Stimulated activated CD8-positive, alpha-beta memory T cell treated with anti-CD3 and anti-CD28 coated beads, Interleukin-15, amount 100 ng/mL, for 1 hour (primary cell): Measurements from ENCODE around the gene NACC2.

Experiments used
- DNase-seq: peaks from one replicate; pipeline ENCODE4 v3.0.0-alpha.2; 2020; ENCODE audit warnings: low read depth

NACC2 gene, protein sequence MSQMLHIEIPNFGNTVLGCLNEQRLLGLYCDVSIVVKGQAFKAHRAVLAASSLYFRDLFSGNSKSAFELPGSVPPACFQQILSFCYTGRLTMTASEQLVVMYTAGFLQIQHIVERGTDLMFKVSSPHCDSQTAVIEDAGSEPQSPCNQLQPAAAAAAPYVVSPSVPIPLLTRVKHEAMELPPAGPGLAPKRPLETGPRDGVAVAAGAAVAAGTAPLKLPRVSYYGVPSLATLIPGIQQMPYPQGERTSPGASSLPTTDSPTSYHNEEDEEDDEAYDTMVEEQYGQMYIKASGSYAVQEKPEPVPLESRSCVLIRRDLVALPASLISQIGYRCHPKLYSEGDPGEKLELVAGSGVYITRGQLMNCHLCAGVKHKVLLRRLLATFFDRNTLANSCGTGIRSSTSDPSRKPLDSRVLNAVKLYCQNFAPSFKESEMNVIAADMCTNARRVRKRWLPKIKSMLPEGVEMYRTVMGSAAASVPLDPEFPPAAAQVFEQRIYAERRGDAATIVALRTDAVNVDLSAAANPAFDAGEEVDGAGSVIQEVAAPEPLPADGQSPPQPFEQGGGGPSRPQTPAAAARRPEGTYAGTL

GRCh38 chr9:136095070-136096058 is at the start of gene NACC2:
NACC2 (minus strand) TSS chr9:136095289; CDS start chr9:136050521, 44,768 bp downstream.
- DNase-seq: no peak

DNA sequence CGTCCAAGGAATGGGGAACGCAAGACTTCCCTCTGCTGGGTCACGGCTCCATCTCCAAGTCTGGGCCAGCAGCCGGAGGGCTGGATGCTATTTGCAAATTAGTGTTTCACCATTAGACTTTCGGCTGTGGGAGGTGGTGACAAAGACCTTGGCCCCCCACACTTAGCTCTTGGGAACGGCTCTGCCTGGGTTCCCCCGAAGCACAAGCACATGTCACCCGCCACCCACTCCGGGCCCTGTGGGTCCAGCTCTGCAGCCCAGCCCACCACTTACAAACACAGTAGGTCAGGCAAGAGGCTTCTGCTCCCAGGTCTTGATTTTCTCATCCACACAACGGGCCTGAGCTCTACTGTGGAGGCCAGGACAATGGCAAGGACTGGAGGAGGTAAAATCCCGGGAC is 49.4 kb upstream of the NACC2 start:
- no peak for DNase-seq

DNA sequence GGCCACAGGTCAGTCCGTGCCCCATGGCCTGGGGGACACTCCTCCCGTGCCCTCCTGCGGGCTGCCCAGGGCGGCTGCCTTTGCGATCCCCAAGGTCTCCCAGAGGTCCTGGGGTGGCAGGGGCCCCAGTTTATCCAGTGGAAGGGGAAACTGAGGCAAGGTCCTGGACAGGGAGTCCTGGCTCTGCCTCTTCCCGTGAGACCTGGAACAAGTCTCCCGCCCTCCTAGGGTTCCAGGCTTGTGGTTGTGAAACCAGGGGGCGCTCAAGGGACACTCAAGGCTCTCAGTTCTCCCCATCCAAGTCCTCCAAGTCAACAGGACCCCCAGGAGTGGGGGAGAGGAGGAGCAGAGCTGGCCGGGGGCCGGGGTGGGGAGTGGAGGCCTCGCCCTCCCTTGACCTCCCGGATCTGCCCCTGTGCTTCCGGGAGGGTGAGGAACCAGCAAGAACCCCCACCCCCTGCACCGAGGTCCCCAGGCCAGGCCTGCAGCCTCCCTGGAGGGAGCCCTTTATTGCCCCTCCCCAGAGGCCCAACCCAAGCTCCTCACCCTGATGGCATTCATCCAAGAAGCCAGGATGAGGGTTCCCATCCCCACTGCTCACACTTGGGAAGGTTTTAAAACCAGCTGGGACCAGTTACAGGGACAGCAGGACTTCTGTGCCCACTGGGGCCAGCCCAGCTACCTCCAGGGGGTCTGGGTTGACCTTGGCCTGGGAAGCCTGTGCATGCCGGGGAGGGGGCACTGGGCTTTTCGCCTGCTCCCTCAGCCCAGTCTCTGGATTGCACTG is 48.3 kb upstream of the NACC2 start:
- DNase-seq: no peak

DNA sequence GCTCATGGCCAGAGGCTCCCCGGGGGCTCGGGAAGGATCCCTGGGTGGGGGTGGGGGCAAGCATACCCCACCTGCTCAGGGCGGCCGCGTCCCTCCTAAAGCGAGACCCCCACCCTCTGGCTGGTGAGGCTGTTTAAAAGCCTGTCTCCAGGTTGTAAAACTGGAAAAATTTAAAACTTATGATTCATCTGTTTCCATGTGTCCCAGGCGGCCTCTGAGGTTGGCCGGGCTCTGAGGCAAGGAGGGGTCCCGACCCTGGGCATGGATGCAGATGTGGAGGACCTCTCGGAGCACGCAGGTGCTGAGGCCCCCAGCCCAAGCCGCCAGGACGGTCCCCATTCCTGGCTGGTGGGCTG is 47.7 kb upstream of the NACC2 start:
- DNase-seq: no peak

DNA sequence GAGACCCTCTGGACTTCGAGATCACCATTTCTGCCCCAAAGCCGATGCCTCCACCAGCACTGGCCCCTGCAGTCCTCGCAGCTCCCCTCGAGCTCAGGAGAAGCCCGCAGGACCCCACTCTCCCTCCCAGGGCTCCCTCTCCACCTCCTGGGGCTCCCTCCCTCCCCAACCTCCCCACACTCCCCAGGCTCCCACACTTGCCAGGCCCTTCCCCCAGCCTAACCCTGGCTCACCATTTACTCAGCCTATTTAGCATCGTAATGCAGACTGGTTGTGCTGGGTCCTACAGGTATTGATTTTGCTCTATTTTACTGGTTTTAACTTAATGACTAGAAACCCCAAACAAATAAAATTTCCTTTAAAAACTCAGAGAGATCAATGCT is 47.3 kb upstream of the NACC2 start:
- no peak for DNase-seq

GRCh38 chr9:136141682-136142413 is 46.8 kb upstream of the NACC2 start:
- no peak for DNase-seq

DNA sequence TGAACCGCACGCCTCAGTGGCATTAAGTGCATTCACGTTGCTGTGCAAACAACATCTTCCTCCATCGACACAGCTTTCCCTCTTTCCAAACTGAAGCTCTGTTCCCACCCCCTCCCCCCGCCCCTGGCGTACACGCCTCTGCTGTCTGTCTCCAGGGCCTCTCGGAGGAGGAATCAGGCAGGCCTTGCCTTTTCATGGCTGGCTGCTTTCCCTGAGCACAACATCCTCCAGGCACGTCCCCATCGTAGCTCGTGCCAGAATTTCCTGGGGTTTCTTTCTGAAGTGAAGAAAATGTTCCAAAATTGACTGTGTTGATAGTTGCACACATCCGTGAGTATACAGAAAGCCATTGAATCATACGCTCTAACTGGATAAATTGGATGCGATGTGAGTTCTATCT is 45.9 kb upstream of the NACC2 start:
- no peak for DNase-seq

- no peak for DNase-seq
Measured at GRCh38 chr9:136140046-136140445, 45.0 kb upstream of the NACC2 start.

DNA sequence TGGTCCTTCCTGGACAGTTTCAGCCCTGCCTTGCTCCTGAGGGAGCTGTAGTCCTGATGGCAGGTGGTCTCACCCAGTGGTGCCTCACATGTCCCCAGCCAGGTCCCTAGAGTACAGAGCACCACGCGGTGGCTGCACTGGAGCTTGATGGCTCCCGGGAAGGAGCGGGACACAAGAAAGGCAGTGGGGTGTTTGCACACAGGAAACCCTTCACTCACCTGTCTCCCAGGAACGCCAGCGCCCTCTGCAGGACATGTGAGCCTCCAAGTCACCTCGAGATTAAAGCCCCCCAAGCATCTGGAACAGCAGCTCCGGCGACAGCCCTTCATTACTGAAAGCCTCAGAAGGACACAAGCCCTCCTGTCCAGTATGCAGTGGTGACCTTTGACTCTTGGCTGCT is 43.5 kb upstream of the NACC2 start:
- DNase-seq: no peak

DNA sequence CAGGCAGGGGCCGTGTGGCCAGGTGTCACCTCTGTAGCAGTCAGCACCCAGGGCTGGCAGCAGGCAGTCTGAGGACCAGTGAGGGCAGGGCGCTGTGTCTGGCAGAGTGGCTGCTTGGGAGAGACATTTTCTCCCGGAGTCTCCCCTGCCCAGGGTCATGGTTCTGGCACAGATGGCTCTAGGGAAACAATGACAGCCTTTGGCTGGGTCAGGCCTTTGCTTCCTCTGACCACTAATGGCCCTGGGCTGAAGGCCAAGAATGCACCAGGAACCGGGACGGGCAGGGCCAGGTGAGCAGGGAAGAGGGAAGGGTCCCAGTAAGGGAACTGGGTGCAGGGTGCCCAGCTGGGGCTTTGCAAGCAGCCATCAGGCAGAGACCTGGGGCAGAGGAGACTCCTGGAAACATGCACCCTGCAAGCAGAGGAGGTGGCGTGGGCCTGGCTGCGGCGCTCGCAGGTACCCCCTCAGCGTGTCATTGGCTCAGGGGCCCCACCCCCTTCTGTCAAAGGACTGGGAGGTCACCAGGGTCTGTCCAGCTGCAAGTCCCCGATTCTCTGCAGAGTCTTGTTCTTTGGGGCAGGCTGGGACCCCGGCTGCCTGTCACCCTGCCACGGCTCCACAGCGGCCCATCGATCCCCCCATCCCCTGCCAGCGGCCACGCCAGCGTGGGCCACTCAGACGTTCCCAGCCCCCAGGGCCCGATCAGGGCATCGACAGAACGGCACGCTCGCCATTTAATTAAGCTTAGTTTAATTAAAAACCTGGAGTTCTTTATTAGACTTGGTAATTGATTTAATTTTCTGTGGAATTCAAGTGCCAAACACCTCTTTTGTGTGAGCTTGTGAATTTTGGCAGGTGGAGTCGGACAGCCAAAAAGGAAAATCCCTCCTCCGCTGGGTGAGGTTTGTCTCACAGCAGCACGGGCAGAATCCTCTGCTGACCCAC is 42.5 kb upstream of the NACC2 start:
- DNase-seq: no peak

GRCh38 chr9:136136127-136136925 is 41.2 kb upstream of the NACC2 start:
- no peak for DNase-seq

DNA sequence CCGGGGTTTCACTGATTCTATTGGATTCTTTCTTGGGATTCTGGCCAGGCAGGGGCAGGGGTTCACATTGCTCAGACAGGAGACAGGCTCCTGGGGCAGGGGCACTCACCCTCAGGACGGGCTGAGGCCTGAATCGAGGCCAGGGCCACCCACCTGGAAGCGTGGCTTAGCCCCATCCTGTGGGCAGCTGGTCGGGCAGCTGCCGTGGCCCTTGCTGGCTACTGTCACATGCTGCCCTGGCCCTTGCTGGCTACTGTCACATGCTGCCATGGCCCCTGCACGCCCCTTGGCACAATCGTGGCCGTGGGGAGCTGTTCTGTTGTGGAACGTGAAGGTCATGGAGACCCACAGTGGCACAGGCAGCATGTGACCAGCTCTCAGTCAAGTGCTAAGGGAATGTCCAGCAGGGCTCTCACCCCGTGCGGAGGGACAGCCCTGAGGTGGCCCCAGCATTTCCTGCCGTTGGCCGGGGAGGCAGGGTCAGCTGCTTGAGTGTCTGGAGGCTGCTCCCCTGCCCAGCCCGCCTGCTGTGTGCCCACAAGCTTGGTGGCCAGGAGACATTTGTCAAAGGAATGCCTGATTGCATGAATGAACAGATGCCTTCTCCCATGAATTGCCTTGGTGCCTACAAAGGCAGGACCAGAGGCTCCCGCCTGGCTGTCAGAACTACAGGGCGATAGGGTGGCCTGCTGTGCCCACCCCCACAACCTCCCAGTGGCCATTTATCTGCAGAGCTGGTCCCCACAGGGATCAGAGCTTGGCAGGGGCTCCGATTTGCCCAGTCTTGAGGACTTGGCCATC is 40.4 kb upstream of the NACC2 start:
- no peak for DNase-seq

DNA sequence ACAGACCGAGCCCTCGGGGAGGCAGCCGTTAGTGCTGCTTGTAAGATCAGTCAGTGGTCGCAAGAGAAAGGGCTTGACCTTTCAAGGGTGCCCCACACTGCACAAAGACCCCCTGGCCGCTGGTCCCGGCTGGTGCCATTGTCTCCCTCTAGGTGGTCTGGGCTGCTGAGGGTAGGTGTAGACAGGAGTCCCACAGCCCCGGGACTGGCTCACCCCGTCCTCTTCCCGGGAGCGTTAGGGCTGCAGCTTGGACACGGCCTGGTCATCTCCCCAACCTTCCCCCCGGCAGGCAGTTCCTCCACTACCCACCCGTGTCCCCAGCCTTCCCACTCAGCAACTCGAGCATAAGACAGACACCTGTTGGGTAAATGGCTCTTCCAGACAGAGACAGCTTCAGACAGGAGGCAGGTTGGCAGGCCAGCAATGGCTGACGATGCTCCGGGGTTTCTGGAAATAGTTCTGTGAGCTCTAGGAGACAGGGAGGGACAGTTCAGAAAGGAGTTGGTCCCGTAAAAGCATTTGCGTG is 38.9 kb upstream of the NACC2 start:
- no peak for DNase-seq

GRCh38 chr9:136133191-136133958 is 38.3 kb upstream of the NACC2 start:
- no peak for DNase-seq

DNA sequence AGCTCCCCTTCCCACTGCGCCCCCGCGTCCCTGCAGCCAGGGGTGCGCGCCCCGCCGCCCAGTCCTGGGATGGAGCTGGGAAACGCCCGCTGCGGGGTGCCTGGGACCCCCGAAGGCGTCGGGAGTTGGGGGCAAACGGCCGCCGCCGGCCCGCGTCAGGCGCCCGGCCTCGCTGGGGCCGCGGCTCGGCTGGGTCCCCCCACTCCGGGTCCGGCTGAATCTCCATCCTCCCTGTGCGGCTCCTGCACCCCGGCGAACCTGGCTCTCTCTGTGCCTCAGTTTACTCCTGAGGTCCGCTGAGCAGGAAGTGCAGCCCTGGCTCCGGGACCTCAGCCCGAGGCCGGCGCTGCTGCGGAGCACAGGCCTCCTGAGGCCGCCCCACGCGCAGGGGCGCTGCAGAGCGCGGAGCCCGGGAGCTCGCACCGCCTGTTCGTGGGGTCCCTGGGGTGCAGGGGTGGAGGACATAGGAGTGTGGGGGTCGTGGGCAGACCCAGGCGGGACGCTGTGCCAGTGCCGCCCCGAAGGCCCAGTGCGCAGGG is 37.5 kb upstream of the NACC2 start:
- DNase-seq: no peak

DNA sequence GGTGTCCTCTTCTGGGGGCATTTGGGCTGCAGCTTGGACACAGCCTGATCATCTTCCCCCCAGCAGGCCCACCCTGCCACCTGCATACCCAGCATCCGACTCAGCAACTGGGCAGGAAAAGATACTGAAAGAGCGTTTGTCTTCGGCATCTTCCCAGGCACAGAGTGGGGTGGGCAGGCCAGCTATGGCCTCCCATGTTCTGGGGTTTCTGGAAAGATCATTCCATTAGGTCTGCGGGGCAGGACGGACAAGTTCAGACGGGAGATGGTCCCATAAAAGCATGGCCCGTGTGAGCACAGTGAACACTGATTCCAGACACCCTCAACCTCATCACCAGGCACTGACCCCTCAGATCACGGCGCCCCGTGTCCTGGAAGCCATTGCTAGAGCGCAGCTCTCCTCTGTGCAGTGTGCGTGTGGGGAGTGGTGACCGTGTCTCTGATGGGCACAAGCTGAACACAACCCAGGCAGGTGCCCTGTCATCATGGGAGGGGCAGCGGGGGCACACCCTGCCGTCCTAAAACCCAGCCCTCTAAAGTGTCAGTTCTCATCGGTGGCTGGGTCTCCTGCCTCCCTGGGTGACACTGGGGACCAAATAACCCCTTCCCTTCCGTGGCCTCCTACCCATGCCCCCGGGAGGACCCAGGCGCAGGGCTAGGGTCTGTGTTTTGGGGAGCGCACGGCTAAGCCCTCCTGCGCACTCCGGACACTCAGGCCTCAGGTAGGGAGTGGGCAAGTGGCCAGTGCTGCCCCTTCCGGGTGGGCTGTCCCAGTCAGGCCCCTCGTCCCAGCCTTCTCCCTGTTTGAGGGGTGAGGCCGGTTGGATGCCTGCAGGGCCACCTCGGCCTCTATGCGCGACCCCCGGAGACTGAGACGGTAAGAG is 36.8 kb upstream of the NACC2 start:
- DNase-seq: no peak
